AG04450 (cell line): ENCODE measurements around the gene MPRIP. TPM values are rescaled to one million over a fixed set of nuclear protein-coding genes. Genes with fewer than 3 reads are reported as not detected.

Experiments used
- CTCF ChIA-PET: fragments of 300-600, 350-600 bp; formaldehyde crosslinking; extraction: SDS; loops from one replicate; lab custom pipeline; 2022; ENCODE audit warnings: antibody characterized with exemption, inconsistent platforms; lab: Charles Lee
- POLR2A ChIA-PET: fragments of 350-600 bp; formaldehyde crosslinking; extraction: SDS; loops from one replicate; lab custom pipeline; 2021; ENCODE audit warnings: antibody characterized with exemption, inconsistent platforms; lab: Yijun Ruan, JAX
- DNase-seq: peaks from one replicate; pipeline ENCODE4 v3.0.0-alpha.2; 2011; ENCODE audit warnings: low read depth, low spot score
- H3K27ac ChIP-seq: one replicate; pipeline ENCODE4 v1.5.1; 2012; ENCODE audit warnings: low read depth, low read length, control low read depth
- H3K27me3 ChIP-seq: one replicate; pipeline ENCODE4 v1.6.0; 2012; ENCODE audit warnings: low read length; ENCODE audit not compliant: control insufficient read depth, insufficient read depth
- H3K4me3 ChIP-seq: 2 replicates; pipeline ENCODE4 v1.5.1; 2011; ENCODE audit warnings: mild to moderate bottlenecking, low read depth, low read length, control low read depth
- H3K9me3 ChIP-seq: 2 replicates; pipeline ENCODE4 v1.5.1; 2012; ENCODE audit warnings: low read length; ENCODE audit not compliant: control insufficient read depth, insufficient read depth
- CTCF ChIP-seq: IDR thresholded peaks from 2 replicates; pipeline ENCODE4 v1.5.1; 2011; ENCODE audit warnings: low read depth, low read length, control low read depth, inconsistent platforms
- polyA plus RNA-seq: library from polyadenylated mRNA; depleted of rRNA; stranded (reverse); fragments of >200 nt; gene quantifications from 2 replicates; pipeline ENCODE4 v1.2.3, GENCODE V29; 2011

The MPRIP gene
- polyA plus RNA-seq, 1 experiment, result 95.0 TPM

GRCh38 chr17:17206913-17207335 lies 164.7 kb downstream of the MPRIP start:
- no peak for TF ChIP-seq CTCF
- POLR2A ChIA-PET, result interaction anchor here (0.9 to 1.4 kb wide), 2 partner anchors 19 to 30 kb away, joined by 5 to 9 read pairs; partner anchors contain the start of gene FLCN
- H3K27me3 ChIP-seq, result no peaks in the 10 kb centered on the region
- H3K9me3 ChIP-seq, result no peaks in the 10 kb centered on the region; the same call in 1 of the 2 replicates
- H3K4me3 ChIP-seq, result no peak overlapping the region
- no peak for DNase-seq
- CTCF ChIA-PET, result no interaction called here
- peak overlapping the region; percentile 31 for H3K27ac ChIP-seq

GRCh38 chr17:17207998-17208397 lies 165.7 kb downstream of the MPRIP start:
- POLR2A ChIA-PET, result interaction anchor here (0.9 kb wide), 1 partner anchor 18 kb away, joined by 9 read pairs; no protein-coding TSS in a partner anchor
- H3K27me3 ChIP-seq, result no peaks in the 10 kb centered on the region
- DNase-seq, result no peak
- CTCF ChIA-PET, result interaction anchor here (0.7 kb wide), 1 partner anchor 62 kb away, joined by 5 read pairs; no protein-coding TSS in a partner anchor
- H3K4me3 ChIP-seq, result no peak overlapping the region
- TF ChIP-seq CTCF, result no peak
- H3K9me3 ChIP-seq, result no peaks in the 10 kb centered on the region; the same call in 1 of the 2 replicates
- H3K27ac ChIP-seq, result no peak overlapping the region

- no peaks in the 10 kb centered on the region; the same call in 1 of the 2 replicates for H3K9me3 ChIP-seq
- no peak for TF ChIP-seq CTCF
- DNase-seq, result no peak
- H3K4me3 ChIP-seq, result no peak overlapping the region
- POLR2A ChIA-PET, result no interaction called here
- no peak overlapping the region for H3K27ac ChIP-seq
- CTCF ChIA-PET, result no interaction called here
- no peaks in the 10 kb centered on the region for H3K27me3 ChIP-seq
Observed at GRCh38 chr17:17213775-17214174, 171.5 kb downstream of the MPRIP start.

- Histone ChIP-seq H3K27ac (no peak overlapping the region), H3K9me3 (no peaks in the 10 kb centered on the region; the same call in 1 of the 2 replicates), H3K4me3 (no peak overlapping the region), H3K27me3 (no peaks in the 10 kb centered on the region)
- ChIA-PET POLR2A (no interaction called here), CTCF (no interaction called here)
- no peak for TF ChIP-seq CTCF
- DNase-seq, result no peak
Observed at GRCh38 chr17:17214646-17215436, 172.6 kb downstream of the MPRIP start.

- POLR2A ChIA-PET, result no interaction called here
- DNase-seq, result no peak
- CTCF ChIA-PET, result no interaction called here
- Histone ChIP-seq H3K27ac (no peak overlapping the region), H3K27me3 (no peaks in the 10 kb centered on the region), H3K9me3 (no peaks in the 10 kb centered on the region; the same call in 1 of the 2 replicates), H3K4me3 (no peak overlapping the region)
- TF ChIP-seq CTCF, result no peak
Observed at GRCh38 chr17:17215575-17215974, 173.3 kb downstream of the MPRIP start.
